ENCODE results near the gene OR2V2. TPM values are rescaled to one million over a fixed set of nuclear protein-coding genes. Genes with fewer than 3 reads are reported as not detected.

OR2V2 gene
- polyA plus RNA-seq, 2 of the 4 experiments (the other 2 are of a cell fraction), result not detected

DNA sequence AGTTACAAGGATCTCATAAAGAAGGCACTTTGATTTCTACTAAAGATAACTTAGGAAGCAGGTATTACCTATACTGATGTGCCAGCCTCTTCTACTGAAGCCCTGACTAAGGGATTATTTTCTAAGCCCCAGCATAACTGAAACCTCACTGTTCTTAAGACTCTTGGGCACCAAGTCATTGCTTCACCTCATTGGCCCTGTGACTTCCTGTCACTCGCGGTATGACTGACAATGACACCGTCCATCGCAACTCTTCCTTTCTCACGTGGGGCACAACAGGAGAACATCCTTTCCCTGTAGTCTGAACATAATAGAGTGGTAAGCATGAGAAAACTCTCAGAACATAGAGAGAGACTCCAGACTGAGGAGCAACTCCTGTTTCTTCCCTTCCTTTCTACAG, 6.4 kb downstream of the OR2V2 start (continued):
- TF ChIP-seq, protein P1, sequence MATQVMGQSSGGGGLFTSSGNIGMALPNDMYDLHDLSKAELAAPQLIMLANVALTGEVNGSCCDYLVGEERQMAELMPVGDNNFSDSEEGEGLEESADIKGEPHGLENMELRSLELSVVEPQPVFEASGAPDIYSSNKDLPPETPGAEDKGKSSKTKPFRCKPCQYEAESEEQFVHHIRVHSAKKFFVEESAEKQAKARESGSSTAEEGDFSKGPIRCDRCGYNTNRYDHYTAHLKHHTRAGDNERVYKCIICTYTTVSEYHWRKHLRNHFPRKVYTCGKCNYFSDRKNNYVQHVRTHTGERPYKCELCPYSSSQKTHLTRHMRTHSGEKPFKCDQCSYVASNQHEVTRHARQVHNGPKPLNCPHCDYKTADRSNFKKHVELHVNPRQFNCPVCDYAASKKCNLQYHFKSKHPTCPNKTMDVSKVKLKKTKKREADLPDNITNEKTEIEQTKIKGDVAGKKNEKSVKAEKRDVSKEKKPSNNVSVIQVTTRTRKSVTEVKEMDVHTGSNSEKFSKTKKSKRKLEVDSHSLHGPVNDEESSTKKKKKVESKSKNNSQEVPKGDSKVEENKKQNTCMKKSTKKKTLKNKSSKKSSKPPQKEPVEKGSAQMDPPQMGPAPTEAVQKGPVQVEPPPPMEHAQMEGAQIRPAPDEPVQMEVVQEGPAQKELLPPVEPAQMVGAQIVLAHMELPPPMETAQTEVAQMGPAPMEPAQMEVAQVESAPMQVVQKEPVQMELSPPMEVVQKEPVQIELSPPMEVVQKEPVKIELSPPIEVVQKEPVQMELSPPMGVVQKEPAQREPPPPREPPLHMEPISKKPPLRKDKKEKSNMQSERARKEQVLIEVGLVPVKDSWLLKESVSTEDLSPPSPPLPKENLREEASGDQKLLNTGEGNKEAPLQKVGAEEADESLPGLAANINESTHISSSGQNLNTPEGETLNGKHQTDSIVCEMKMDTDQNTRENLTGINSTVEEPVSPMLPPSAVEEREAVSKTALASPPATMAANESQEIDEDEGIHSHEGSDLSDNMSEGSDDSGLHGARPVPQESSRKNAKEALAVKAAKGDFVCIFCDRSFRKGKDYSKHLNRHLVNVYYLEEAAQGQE (IDR thresholded peaks at IDR 0.05), result no peak
- TF ChIP-seq EP300 (IDR thresholded peaks at IDR 0.05), result no peak

DNA sequence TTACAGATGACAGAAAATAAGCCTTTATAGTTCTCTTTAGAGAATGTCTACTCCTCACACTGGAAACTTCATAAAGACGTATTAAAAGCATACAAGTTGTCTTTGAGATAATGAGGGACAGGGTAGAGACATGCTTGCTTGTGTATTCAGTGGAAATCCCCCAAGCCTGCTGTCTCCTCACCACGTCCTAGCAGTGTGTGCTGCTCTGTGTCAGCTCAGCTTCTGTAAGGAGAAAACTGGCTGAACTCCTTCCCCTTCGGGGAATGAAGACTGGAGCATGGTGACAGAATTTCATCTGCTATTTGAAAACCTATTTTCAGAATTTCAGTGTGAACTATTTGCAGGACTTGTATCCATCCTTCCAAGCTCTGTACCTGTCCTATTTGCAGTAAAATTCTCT, 9.4 kb downstream of the OR2V2 start:
- ChIA-PET CTCF (interaction anchor here (0.8 to 1.7 kb wide), 5 partner anchors 11 to 294 kb away, joined by 3 to 7 read pairs (median 3); no protein-coding TSS in a partner anchor), POLR2A (no interaction called here)
- H3K4me3 ChIP-seq, result no peak overlapping the region
- TF ChIP-seq RCOR1 (IDR thresholded peaks at IDR 0.05; ENCODE audit: low read depth, low read length), result no peak
- TF ChIP-seq TP53 (CRISPR knock-in tag; IDR thresholded peaks at IDR 0.05), result no peak
- DNase-seq (ENCODE audit: low read depth in 1 of 2, low spot score in 1 of 2) (no peak), ATAC-seq (no peak), FAIRE-seq (no peak)
- peaks cover 21% of the 10 kb centered on the region for H3K4me1 ChIP-seq
- WGBS (ENCODE audit: missing lambda C conversion rate), result 43% methylated on average over 3 of the region's 3 CpGs
- no peaks in the 10 kb centered on the region for H3K9me3 ChIP-seq
- no peak overlapping the region for H3K4me2 ChIP-seq
- no peak overlapping the region for H3K27ac ChIP-seq

DNA sequence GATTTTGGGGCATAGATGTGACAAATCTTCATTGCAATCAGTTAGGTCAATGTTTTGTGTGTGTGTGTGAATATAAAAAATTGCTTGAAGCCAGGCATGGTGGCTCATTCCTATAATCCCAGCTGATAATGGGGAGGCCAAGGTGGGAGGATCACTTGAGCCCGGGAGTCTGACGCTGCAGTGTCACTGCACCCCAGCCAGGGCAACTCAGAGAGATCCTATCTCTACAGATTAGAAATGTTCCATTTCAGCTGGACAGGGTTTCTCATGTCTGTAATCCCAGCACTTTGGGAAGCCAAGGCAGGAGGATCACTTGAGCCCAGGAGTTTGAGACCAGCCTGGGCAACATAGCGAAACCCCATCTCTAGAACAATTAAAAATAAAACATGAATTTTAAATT, 11.5 kb downstream of the OR2V2 start:
- Histone ChIP-seq H3K4me3 (no peak overlapping the region), H3K4me2 (no peak overlapping the region), H3K4me1 (peaks cover 22% of the 10 kb centered on the region), H3K9me3 (no peaks in the 10 kb centered on the region), H3K27ac (0 out of 6 replicates have a peak overlapping the region, but pooled peaks of 1 of the 2 experiments have one; percentile 38)
- ChIA-PET CTCF (interaction anchor here (0.8 to 2.7 kb wide), 23 partner anchors 8 to 296 kb away, joined by 3 to 15 read pairs (median 6); partner anchors contain the start of gene OR2V2), POLR2A (no interaction called here)
- FAIRE-seq (no peak), DNase-seq (ENCODE audit: low read depth in 1 of 2, low spot score in 1 of 2) (no peak), ATAC-seq (no peak)
- TF ChIP-seq TFCP2L1 (CRISPR knock-in tag; IDR thresholded peaks at IDR 0.05) (no peak), CHD2 (IDR thresholded peaks at IDR 0.05; ENCODE audit: low read length, partially characterized antibody) (no peak), ZNF302 (CRISPR knock-in tag; IDR thresholded peaks at IDR 0.05) (no peak), FOXS1 (CRISPR knock-in tag; IDR thresholded peaks at IDR 0.05) (no peak), CHD4 (IDR thresholded peaks at IDR 0.05; ENCODE audit: borderline replicate concordance) (no peak), CEBPB (IDR thresholded peaks at IDR 0.05) (no peak)
- 95% methylated on average over 3 of the region's 3 CpGs for WGBS (ENCODE audit: missing lambda C conversion rate)

DNA sequence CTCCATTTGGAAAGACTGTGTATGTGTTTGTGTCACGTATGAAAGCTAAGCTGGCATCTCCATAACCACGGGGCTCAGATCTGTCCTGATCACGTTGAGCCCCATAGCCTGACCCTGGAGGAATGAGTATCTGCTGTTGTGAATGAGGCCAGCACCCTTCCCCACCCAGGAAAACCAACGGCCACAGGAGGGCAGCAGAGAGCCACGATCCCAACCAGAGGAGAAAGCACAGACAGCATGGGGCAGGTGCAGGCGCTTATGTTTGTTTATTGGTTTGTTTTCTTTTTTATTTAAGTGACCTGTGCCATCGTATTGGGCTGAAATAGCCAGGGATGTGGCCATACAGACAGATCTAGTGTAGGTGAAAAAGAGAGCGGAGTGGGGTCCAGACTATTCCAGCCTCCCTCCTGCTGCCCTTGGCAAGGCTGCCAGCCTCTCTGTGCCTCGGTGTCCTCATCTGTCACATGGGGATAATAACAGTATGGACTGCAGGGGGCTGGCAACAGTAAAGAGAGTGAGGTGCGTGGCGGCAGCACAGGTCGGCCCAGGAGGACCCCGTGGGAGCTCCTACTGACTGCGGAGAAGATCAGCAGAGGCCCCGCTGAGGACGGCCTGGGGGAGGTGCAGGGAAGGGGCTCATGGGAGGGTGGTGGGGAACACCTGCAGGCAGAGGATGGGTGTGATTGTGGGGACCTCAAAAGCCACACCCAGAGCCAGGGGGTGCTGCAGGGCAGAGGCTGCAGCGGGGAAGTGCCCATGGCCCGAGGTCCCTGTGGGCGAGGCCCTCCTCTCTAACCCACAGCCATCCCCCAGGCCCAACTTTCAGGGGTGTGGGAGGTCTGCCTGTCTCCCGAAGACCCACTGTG, 12.1 kb downstream of the OR2V2 start:
- H3K4me3 ChIP-seq, result no peak overlapping the region; the same call in 2 of the 3 replicates
- peak; percentile 87 to 91 for DNase-seq (ENCODE audit: low read depth in 1 of 2, low spot score in 1 of 2)
- WGBS (ENCODE audit: missing lambda C conversion rate), result 44% methylated on average over 20 of the region's 20 CpGs
- H3K27ac ChIP-seq, result peak overlapping the region; percentile 90 to 99
- peak; percentile 78 to 90 for ATAC-seq
- FAIRE-seq, result peak; percentile 18
- ChIA-PET POLR2A (no interaction called here), CTCF (interaction anchor here (0.6 to 2.7 kb wide), 30 partner anchors 9 to 396 kb away, joined by 3 to 15 read pairs (median 5); partner anchors contain the start of gene OR2V2)
- H3K4me1 ChIP-seq, result peaks cover 22% of the 10 kb centered on the region
- no peaks in the 10 kb centered on the region for H3K9me3 ChIP-seq
- H3K4me2 ChIP-seq, result peak overlapping the region; percentile 91
- peak; percentile 90 to 91 for TF ChIP-seq RAD21 (conservative IDR thresholded peaks at IDR 0.05 in 1 of 2, IDR thresholded peaks at IDR 0.05 in 1 of 2)
- TF ChIP-seq, protein P2, sequence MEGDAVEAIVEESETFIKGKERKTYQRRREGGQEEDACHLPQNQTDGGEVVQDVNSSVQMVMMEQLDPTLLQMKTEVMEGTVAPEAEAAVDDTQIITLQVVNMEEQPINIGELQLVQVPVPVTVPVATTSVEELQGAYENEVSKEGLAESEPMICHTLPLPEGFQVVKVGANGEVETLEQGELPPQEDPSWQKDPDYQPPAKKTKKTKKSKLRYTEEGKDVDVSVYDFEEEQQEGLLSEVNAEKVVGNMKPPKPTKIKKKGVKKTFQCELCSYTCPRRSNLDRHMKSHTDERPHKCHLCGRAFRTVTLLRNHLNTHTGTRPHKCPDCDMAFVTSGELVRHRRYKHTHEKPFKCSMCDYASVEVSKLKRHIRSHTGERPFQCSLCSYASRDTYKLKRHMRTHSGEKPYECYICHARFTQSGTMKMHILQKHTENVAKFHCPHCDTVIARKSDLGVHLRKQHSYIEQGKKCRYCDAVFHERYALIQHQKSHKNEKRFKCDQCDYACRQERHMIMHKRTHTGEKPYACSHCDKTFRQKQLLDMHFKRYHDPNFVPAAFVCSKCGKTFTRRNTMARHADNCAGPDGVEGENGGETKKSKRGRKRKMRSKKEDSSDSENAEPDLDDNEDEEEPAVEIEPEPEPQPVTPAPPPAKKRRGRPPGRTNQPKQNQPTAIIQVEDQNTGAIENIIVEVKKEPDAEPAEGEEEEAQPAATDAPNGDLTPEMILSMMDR (IDR thresholded peaks at IDR 0.05), result peak; percentile 91
- no peak for TF ChIP-seq FOXS1 (CRISPR knock-in tag; IDR thresholded peaks at IDR 0.05)
- no peak for TF ChIP-seq RCOR1 (IDR thresholded peaks at IDR 0.05; ENCODE audit: low read depth, low read length)
- TF ChIP-seq ZNF302 (CRISPR knock-in tag; IDR thresholded peaks at IDR 0.05), result no peak
- TF ChIP-seq MAFK (IDR thresholded peaks at IDR 0.05; ENCODE audit: partially characterized antibody), result no peak
- TF ChIP-seq, protein P3, sequence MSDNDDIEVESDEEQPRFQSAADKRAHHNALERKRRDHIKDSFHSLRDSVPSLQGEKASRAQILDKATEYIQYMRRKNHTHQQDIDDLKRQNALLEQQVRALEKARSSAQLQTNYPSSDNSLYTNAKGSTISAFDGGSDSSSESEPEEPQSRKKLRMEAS (IDR thresholded peaks at IDR 0.05), result peak; percentile 63
- no peak for TF ChIP-seq NR3C1 (IDR thresholded peaks at IDR 0.05)
- peak; percentile 84 for TF ChIP-seq SMC3 (IDR thresholded peaks at IDR 0.05)
- TF ChIP-seq HDAC2 (IDR thresholded peaks at IDR 0.05), result no peak
